Measurements from ENCODE around the gene DNAJA1.

The DNAJA1 gene

DNA sequence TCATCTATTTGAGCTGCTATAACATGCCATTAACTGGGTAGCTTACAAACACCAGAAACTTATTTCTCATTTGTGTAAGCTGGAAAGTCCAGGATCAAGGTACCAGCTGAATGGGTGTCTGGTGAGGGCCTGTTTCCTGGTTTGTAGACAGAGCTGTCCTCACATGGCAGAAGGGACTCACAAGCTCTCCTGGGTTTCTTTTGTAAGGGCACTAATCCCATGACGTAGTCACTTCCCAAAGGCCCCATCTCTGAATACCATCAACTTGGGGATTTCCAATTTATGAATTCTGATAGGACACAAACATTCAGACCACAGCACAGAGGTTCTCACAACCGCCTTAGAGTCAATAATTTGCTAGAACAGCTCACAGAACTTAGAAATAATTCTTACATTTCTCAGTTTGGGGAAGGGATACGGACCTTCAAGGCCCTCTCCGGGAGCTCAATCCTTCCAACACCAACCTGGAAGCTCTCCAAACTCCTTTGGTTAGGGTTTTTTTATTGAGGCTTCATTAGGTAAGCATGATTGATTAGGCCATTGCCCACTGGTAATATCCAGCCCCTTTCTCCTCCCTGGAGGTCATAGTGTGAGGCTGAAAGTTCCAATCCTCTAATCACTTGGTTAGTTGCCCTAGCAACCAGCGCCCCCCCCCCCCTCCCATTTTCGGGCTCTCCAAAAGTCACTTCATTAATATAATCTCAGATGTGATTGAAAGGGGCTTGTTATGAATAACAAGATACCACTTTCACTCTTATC lies 7.6 kb upstream of the DNAJA1 start:
- Mint-ChIP-seq H3K4me3 (no peak overlapping the region), H3K27me3 (no peaks in the 10 kb centered on the region), H3K27ac (no peak overlapping the region), H3K4me1 (ENCODE audit: low read depth in 2 of 2) (peaks cover 3 to 22% of the 10 kb centered on the region in 2 donors), H3K9me3 (no peaks in the 10 kb centered on the region), H3K36me3 (ENCODE audit: insufficient read depth) (peaks cover 8% of the 10 kb centered on the region)
- DNase-seq (no peak), ATAC-seq (replicated peaks) (no peak)

DNA sequence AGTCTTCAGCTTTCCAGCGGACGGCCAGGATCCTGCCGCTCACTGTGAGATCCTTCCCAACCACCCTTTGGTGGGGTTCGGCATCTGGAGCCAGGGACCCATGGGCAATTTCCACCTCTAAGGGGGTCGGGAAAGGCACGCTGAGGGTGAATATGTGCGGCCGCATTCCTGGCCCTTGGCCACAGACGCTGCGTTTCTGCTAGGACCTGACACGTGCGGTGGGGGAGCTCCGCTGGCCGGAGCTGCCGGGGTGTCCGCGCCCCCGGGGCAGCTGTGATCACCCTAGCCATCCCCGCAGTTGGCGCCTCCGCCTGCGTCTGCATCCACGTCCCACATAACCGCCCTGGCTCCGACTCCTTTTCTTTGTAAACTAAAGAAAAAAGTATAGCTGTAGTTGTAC lies 5.3 kb upstream of the DNAJA1 start:
- no peak overlapping the region for H3K4me3 Mint-ChIP-seq
- no peaks in the 10 kb centered on the region for H3K27me3 Mint-ChIP-seq
- H3K4me1 Mint-ChIP-seq (ENCODE audit: low read depth in 2 of 2) = peaks cover 17 to 42% of the 10 kb centered on the region in 2 donors
- H3K9me3 Mint-ChIP-seq = no peaks in the 10 kb centered on the region
- H3K36me3 Mint-ChIP-seq (ENCODE audit: insufficient read depth) = peaks cover 12% of the 10 kb centered on the region
- no peak for DNase-seq
- no peak overlapping the region for H3K27ac Mint-ChIP-seq
- ATAC-seq (replicated peaks) = no peak

DNA sequence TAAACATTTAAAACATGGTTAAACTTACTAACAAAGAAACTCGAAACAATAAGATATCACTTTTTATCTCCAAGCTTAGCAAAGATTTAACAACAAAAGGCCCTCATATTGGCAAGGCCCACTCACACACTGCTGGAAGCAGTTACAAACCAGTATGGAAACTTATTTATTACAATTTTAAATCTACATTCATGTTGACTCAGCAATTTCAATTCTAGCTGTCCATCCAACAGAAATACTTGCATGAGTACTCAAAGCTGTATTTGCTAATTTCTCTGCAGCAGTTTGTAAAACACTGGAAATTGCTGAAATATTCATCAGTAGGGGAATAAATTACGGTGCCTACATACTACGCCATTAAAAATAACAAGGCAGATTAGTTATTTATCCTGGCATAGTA lies 2.8 kb upstream of the DNAJA1 start:
- Mint-ChIP-seq H3K9me3 (no peaks in the 10 kb centered on the region), H3K4me1 (ENCODE audit: low read depth in 2 of 2) (peaks cover 34 to 58% of the 10 kb centered on the region in 2 donors), H3K36me3 (ENCODE audit: insufficient read depth) (peaks cover 37% of the 10 kb centered on the region), H3K4me3 (peak overlapping the region in 1 of 2 donors; percentile 92), H3K27ac (peak overlapping the region; percentile 49 to 97), H3K27me3 (no peaks in the 10 kb centered on the region)
- DNase-seq (no peak), ATAC-seq (replicated peaks) (no peak)

DNA sequence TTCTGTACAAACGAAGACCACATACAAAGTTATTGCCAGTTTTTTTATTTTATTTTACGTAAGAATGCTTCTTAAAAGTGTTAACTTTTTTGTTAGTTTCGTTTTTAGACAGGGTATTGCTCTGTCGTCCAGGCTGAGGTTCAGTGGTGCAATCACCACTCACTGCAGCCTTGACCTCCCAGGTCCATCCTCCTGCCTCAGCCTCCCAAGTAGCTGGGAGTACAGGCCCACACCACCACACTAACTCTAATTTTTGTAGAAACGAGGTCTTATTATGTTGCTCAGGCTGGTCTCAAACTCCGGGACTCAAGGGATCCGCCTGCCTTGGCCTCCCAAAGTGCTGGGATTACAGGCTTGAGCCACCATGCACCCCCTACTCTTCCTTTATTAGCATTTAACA lies 2.3 kb upstream of the DNAJA1 start:
- H3K27ac Mint-ChIP-seq = peak overlapping the region; percentile 49 to 97
- peaks cover 37 to 63% of the 10 kb centered on the region in 2 donors for H3K4me1 Mint-ChIP-seq (ENCODE audit: low read depth in 2 of 2)
- no peaks in the 10 kb centered on the region for H3K27me3 Mint-ChIP-seq

DNA sequence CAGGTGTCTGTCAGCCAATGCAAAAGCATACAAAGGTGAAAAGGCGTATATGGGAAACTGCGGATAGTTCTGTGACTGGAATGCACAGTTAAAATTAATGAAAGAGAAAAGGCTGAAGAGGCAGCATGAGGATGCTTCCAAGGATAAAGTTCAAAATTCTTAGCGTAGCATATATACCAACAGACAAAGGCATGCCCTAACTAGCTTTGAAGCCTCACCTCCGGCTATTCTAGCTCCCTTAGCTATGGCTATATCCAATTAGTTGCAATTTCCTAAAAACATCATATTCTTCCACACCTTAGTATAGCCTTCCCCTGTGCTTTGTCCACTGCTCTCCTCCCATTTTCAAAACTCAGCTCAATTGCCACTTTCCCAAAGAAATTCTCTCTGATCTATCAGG lies 1.4 kb upstream of the DNAJA1 start:
- Mint-ChIP-seq H3K4me3 (peak overlapping the region; percentile 92 to 97), H3K4me1 (ENCODE audit: low read depth in 2 of 2) (peaks cover 43 to 72% of the 10 kb centered on the region in 2 donors), H3K27me3 (no peaks in the 10 kb centered on the region), H3K9me3 (no peaks in the 10 kb centered on the region), H3K27ac (peak overlapping the region; percentile 97), H3K36me3 (ENCODE audit: insufficient read depth) (peaks cover 51% of the 10 kb centered on the region)
- DNase-seq = no peak
- no peak for ATAC-seq (replicated peaks)

More for the DNA sequence above, 2.3 kb upstream of the DNAJA1 start:
- ATAC-seq (replicated peaks) (no peak), DNase-seq (no peak)
- Mint-ChIP-seq H3K36me3 (ENCODE audit: insufficient read depth) (peaks cover 42% of the 10 kb centered on the region), H3K4me3 (peak overlapping the region; percentile 92 to 97), H3K9me3 (no peaks in the 10 kb centered on the region)

DNA sequence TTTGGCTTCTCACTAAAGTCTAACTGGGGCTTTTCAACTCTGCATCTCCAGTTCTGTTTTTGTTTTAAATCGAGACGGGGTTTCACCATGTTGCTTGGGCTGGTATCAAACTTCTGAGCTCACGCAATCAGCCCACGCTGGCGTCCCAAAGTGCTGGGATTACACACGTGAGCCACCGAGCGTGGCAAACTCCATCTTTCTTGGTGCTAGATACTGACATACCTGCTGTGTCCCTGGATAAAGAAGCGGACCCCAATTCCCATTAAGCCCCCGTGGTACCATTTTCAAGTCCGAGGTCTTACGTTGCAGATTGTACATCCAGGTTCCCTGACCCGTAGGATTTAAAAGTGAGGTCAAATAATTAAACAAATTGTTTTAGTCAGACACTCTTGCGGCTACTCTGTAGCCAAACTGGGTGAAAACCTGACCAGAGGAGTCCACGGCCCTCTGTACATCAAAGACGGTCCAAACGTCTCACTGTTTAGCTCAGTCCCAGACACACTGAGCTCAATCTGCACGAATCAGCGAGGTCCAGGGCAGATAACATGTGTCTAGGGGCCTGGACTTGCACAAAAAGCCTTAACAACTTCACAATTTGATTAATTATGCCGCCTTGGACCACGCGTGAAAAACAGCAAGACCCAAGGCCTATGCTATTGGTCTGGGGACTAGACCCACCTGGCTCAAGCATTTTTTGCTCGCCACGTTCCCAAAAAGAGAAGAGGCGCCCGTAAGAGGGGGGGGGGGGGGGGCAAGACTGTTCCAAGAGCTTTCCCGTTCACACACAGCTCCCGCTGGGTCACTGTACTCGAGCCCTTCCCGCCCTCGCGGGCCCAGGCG lies 727 bp upstream of the DNAJA1 start:
- Mint-ChIP-seq H3K36me3 (ENCODE audit: insufficient read depth) (peaks cover 58% of the 10 kb centered on the region), H3K27me3 (no peaks in the 10 kb centered on the region), H3K4me1 (ENCODE audit: low read depth in 2 of 2) (peaks cover 44 to 79% of the 10 kb centered on the region in 2 donors), H3K27ac (peak overlapping the region; percentile 97), H3K9me3 (no peaks in the 10 kb centered on the region), H3K4me3 (peak overlapping the region; percentile 92 to 97)
- ATAC-seq (replicated peaks) (no peak), DNase-seq (no peak)

DNA sequence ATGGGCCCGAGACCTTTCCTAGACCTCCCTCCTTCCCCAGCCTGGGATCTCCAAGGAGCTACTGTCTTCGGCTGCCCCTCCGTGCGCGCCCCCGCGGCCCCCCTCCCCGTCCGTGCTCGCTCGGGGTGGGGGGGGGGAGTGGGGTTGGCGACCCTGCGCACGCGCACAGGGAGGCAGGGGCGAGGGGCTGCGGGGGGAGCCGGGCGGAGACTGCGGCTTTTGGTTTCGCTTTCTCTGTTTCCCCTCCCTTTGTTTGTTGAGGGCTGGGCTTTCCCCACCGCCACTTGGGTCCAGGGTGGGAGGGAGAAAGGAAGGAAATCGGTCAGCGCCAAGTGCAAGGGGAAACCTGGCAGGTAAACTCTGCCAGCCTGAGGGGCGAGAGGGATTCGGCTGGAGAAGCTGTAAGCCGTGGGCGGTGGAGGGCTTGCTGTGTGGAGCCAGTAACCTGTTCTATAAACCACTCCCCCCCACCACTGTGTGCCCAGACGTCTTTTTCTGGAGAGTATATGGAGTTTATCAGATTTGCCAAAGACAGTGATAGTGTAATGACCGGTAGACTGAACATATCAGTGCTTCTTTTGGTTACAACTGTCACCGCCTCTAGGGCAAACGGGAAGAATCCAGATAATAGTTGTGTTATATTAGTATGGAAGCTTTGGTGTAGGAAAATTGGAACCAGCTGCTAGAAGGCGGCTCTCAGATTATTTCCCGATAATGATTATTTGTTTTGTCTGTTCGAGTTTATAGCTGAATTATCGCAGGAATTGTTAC lies 684 bp downstream of the DNAJA1 start:
- no peaks in the 10 kb centered on the region for H3K9me3 Mint-ChIP-seq
- ATAC-seq (replicated peaks) (peak; percentile 59), DNase-seq (peak; percentile 73 to 74 (median 73))
- peak overlapping the region; percentile 92 to 97 for H3K4me3 Mint-ChIP-seq
- peak overlapping the region; percentile 97 for H3K27ac Mint-ChIP-seq
- H3K27me3 Mint-ChIP-seq = no peaks in the 10 kb centered on the region
- peaks cover 72% of the 10 kb centered on the region for H3K36me3 Mint-ChIP-seq (ENCODE audit: insufficient read depth)
- H3K4me1 Mint-ChIP-seq (ENCODE audit: low read depth in 2 of 2) = peaks cover 46 to 82% of the 10 kb centered on the region in 2 donors

DNA sequence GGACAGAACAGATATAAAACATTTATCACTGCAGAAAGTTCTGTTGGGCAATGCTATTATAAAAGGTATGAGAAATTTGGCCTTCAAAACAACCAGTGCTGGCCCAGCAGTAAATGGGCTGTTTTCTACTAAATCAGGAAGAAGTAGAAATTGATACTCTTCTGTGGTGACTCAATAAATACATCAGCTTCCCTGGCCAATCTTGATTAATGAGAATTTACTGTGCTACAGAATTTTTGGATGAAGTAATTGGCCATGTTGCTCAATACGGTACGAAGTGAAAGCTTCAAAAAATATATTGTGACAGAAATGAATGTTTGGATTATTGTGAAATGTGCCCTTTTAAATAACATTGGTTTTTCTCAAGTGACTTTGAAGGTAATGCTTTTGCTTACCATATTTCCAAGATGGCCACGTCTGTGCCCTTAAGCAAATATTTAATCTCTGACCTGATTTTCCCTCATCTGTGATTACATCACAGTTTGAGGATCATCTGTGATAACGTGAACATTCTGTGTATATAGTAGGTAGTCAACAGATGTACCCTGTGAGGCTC lies 4.2 kb downstream of the DNAJA1 start:
- Mint-ChIP-seq H3K36me3 (ENCODE audit: insufficient read depth) (peaks cover 99% of the 10 kb centered on the region), H3K4me3 (peak overlapping the region; percentile 25 to 51), H3K27me3 (no peaks in the 10 kb centered on the region), H3K9me3 (no peaks in the 10 kb centered on the region), H3K4me1 (ENCODE audit: low read depth in 2 of 2) (peaks cover 39 to 72% of the 10 kb centered on the region in 2 donors), H3K27ac (peak overlapping the region; percentile 20 to 97)
- DNase-seq = no peak
- no peak for ATAC-seq (replicated peaks)

DNA sequence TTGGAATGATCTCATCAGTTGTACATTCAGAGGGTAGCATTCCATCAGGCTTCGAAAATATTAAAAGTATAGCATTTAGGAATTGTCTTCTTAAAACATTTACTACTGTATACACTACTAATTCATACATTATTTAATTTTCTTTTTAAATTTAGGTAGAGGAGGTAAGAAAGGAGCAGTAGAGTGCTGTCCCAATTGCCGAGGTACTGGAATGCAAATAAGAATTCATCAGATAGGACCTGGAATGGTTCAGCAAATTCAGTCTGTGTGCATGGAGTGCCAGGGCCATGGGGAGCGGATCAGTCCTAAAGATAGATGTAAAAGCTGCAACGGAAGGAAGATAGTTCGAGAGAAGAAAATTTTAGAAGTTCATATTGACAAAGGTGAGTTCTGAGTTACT lies 5.2 kb downstream of the DNAJA1 start:
- peaks cover 100% of the 10 kb centered on the region for H3K36me3 Mint-ChIP-seq (ENCODE audit: insufficient read depth)
- H3K27me3 Mint-ChIP-seq = no peaks in the 10 kb centered on the region
- no peak overlapping the region for H3K4me3 Mint-ChIP-seq
- DNase-seq (no peak), ATAC-seq (replicated peaks) (no peak)
- H3K27ac Mint-ChIP-seq = peak overlapping the region in 1 of 2 donors; percentile 20
- H3K4me1 Mint-ChIP-seq (ENCODE audit: low read depth in 2 of 2) = peaks cover 36 to 72% of the 10 kb centered on the region in 2 donors
- H3K9me3 Mint-ChIP-seq = no peaks in the 10 kb centered on the region

DNA sequence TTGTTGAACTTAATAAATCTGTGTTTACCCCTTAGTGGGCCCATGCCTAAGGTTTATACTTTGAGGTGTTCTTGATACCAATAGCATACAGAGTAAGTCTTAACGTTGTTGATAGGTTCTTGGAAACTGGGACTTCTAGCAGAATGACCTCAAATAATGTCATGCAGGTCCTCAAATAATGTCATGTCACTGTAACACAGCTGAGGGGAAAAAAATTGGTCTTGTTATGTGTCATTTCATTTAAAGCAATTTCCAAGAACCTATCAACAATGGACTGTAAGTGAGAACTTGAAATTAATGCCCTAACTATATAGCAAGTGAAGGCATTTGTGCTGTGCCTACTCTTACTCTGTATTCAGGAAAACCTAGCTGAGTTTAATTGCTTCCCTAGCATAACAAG lies 7.2 kb downstream of the DNAJA1 start:
- ATAC-seq (replicated peaks) (no peak), DNase-seq (no peak)
- H3K4me1 Mint-ChIP-seq (ENCODE audit: low read depth in 2 of 2) = peaks cover 23 to 60% of the 10 kb centered on the region in 2 donors
- no peaks in the 10 kb centered on the region for H3K9me3 Mint-ChIP-seq
- peak overlapping the region in 1 of 2 donors; percentile 20 for H3K27ac Mint-ChIP-seq
- H3K36me3 Mint-ChIP-seq (ENCODE audit: insufficient read depth) = peaks cover 100% of the 10 kb centered on the region
- no peak overlapping the region for H3K4me3 Mint-ChIP-seq
- H3K27me3 Mint-ChIP-seq = no peaks in the 10 kb centered on the region

DNA sequence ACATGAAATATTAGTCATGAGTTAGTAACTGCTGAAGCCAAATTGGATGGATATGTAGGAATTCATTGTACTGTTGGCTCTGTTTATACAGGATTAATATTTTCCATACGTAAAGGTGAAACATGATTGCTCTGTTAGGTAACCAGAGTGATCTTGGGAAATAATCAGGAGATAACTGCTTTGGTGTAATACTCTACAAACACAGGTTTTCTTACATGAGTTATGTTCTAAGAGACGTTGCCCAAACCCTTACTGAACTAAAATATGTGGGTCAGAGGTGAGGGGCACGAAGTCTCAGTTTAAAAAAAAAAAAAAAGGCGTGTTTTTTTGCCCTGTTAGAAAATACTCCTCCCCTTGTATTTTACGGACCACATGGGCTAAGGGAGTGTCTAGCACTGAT lies 7.8 kb downstream of the DNAJA1 start:
- H3K4me1 Mint-ChIP-seq (ENCODE audit: low read depth in 2 of 2) = peaks cover 20 to 54% of the 10 kb centered on the region in 2 donors
- H3K9me3 Mint-ChIP-seq = no peaks in the 10 kb centered on the region
- H3K27ac Mint-ChIP-seq = peak overlapping the region in 1 of 2 donors; percentile 20
- DNase-seq = no peak
- no peak for ATAC-seq (replicated peaks)
- H3K36me3 Mint-ChIP-seq (ENCODE audit: insufficient read depth) = peaks cover 100% of the 10 kb centered on the region
- no peaks in the 10 kb centered on the region for H3K27me3 Mint-ChIP-seq
- no peak overlapping the region for H3K4me3 Mint-ChIP-seq

DNA sequence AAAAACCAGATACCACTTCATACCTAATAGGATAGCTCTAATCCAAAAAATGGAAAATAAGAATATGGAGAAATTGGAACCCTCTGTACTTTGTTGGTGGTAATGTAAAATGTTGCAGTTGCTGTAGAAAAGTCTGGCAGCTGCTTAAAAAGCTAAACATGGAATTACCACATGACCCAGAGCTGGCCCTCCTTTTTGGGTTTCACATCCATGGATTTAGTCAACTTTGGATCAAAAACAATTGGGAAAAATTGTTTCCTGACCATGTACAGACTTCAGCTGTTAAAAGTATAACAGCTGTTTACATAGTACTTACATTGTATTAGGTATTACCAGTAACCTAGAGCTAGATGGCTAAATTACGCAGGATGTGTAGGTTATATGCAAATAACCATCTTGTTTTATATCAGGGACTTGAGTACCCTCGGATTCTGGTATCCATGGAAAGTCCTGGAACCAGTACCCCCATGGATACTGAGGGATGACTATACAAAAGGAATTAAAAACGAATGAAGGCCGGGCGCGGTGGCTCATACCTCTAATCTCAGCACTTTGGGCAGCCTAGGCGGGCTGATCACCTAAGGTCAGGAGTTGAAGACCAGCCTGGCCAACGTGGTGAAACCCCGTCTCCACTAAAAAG lies 15.8 kb downstream of the DNAJA1 start:
- peak overlapping the region in 1 of 2 donors; percentile 74 for H3K27ac Mint-ChIP-seq

More for the DNA sequence above, 15.8 kb downstream of the DNAJA1 start:
- ATAC-seq (replicated peaks) = no peak
- H3K4me3 Mint-ChIP-seq = peak overlapping the region in 1 of 2 donors; percentile 12
- no peaks in the 10 kb centered on the region for H3K27me3 Mint-ChIP-seq
- peaks cover 11 to 16% of the 10 kb centered on the region in 2 donors for H3K4me1 Mint-ChIP-seq (ENCODE audit: low read depth in 2 of 2)
- DNase-seq = no peak
- H3K9me3 Mint-ChIP-seq = no peaks in the 10 kb centered on the region
- H3K36me3 Mint-ChIP-seq (ENCODE audit: insufficient read depth) = peaks cover 86% of the 10 kb centered on the region

Measured in effector memory CD8-positive, alpha-beta T cell (primary cell).